Stomach (tissue), 4 donors: ENCODE measurements around the gene WNK1.

Experiments used
- CTCF ChIP-seq, 7 experiments: fragments of 450-650 bp in 4 of 7; fragments of 200-600 bp in 3 of 7; sonication (generic) in 3 of 7; IDR thresholded peaks; one replicate each; pipeline ENCODE4 v1.5.1; 2016 to 2019; ENCODE audit warnings: antibody characterized with exemption in 7 of 7, control low read depth in 2 of 7, mild to moderate bottlenecking in 1 of 7
- POLR2A ChIP-seq, 4 donors: fragments of 450-650 bp; IDR thresholded peaks; one replicate each; pipeline ENCODE4 v1.6.1; 2016; ENCODE audit warnings: antibody characterized with exemption in 4 of 4, control low read depth in 2 of 4, mild to moderate bottlenecking in 1 of 4, moderate library complexity in 1 of 4
- POLR2AphosphoS5 ChIP-seq, 3 donors: sonication (generic); formaldehyde crosslinking; IDR thresholded peaks; one replicate each; pipeline ENCODE4 v1.6.1; 2016; ENCODE audit warnings: antibody characterized with exemption in 3 of 3

GRCh38 chr12:795305-795704 is 42.9 kb downstream of the WNK1 start:
- TF ChIP-seq CTCF (IDR thresholded peaks at IDR 0.05) (no peak), POLR2A (IDR thresholded peaks at IDR 0.05) (no peak), POLR2AphosphoS5 (IDR thresholded peaks at IDR 0.05) (no peak)
